Choroid plexus epithelial cell (primary cell): ENCODE results near the gene PLXNB2.

ENCODE experiments used
- DNase-seq: peaks from one replicate; pipeline ENCODE4 v3.0.0-alpha.2; 2010; ENCODE audit warnings: low read depth
- H3K4me3 ChIP-seq: 2 replicates; pipeline ENCODE4 v1.5.1; 2011; ENCODE audit warnings: low read depth, mild to moderate bottlenecking, control low read depth, low read length, moderate library complexity
- TF ChIP-seq, protein P1 (sequence below): conservative IDR thresholded peaks from 2 replicates; pipeline ENCODE4 v1.5.1; 2011; ENCODE audit warnings: low read depth, mild to moderate bottlenecking, control low read depth, inconsistent platforms, low read length, moderate library complexity

PLXNB2 gene

GRCh38 chr22:50346470-50346869 is 39.0 kb upstream of the PLXNB2 start:
- DNase-seq: no peak
- no peak overlapping the region for H3K4me3 ChIP-seq
- TF ChIP-seq, protein P1, sequence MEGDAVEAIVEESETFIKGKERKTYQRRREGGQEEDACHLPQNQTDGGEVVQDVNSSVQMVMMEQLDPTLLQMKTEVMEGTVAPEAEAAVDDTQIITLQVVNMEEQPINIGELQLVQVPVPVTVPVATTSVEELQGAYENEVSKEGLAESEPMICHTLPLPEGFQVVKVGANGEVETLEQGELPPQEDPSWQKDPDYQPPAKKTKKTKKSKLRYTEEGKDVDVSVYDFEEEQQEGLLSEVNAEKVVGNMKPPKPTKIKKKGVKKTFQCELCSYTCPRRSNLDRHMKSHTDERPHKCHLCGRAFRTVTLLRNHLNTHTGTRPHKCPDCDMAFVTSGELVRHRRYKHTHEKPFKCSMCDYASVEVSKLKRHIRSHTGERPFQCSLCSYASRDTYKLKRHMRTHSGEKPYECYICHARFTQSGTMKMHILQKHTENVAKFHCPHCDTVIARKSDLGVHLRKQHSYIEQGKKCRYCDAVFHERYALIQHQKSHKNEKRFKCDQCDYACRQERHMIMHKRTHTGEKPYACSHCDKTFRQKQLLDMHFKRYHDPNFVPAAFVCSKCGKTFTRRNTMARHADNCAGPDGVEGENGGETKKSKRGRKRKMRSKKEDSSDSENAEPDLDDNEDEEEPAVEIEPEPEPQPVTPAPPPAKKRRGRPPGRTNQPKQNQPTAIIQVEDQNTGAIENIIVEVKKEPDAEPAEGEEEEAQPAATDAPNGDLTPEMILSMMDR: no peak

GRCh38 chr22:50343541-50343935 is 36.1 kb upstream of the PLXNB2 start:
- H3K4me3 ChIP-seq: peak overlapping the region; percentile 75
- DNase-seq: no peak
- TF ChIP-seq, protein P1: no peak

DNA sequence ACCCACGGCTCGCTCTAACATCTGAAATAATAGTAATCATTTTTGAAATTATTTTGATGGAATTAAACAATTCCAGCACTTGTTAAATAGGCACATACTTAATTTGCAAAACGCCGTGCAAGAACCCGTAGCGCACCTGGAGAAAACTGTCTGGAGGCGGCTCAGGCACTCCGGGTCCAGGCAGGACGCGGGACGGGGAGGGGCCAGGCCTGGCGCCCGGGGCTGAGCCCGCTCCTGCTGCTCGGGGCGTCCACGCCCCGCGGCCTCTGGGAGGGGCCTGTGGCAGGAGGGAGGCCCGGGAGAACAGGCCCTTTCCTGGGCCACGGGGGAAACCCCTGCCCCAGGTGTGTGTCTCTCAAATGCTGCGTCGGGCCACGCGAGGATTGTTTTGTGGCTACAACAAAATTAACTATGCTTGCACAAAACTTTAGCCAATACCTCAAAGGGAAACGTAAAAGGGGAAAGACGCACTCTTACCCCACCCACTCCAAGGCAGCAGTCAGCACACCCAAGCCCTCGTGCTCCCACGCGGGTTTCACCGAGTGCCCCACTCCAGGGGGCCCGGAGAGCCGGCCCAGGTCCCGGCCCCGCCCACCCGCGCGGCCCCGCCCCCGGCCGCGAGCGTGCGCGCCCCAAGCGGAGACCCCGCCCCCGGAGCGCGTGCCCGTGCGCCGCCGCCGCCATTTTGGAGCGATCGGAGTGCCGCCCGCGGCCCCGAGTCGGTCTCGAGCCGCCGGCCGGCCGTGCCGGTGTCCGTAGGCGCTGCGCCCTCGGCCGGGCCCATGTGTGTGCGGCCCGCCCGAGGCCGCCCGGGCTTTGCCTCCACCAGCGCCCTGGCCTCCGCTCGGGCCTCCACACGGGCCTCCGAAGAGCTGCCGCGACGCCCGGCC is 35.5 kb upstream of the PLXNB2 start, which contains the start of gene PPP6R2:
Gene PPP6R2 (plus strand): TSS at position 677 of the 890 bp plus-strand sequence. CDS start 50,582 bp downstream, outside the sequence.
- DNase-seq: peak; percentile 76
- TF ChIP-seq, protein P1: no peak
- peak within 1 kb of the TSS; percentile 75 for H3K4me3 ChIP-seq

GRCh38 chr22:50341977-50342650 is 34.7 kb upstream of the PLXNB2 start:
- DNase-seq: peak; percentile 87
- TF ChIP-seq, protein P1: peak; percentile 99
- peak overlapping the region; percentile 75 for H3K4me3 ChIP-seq

DNA sequence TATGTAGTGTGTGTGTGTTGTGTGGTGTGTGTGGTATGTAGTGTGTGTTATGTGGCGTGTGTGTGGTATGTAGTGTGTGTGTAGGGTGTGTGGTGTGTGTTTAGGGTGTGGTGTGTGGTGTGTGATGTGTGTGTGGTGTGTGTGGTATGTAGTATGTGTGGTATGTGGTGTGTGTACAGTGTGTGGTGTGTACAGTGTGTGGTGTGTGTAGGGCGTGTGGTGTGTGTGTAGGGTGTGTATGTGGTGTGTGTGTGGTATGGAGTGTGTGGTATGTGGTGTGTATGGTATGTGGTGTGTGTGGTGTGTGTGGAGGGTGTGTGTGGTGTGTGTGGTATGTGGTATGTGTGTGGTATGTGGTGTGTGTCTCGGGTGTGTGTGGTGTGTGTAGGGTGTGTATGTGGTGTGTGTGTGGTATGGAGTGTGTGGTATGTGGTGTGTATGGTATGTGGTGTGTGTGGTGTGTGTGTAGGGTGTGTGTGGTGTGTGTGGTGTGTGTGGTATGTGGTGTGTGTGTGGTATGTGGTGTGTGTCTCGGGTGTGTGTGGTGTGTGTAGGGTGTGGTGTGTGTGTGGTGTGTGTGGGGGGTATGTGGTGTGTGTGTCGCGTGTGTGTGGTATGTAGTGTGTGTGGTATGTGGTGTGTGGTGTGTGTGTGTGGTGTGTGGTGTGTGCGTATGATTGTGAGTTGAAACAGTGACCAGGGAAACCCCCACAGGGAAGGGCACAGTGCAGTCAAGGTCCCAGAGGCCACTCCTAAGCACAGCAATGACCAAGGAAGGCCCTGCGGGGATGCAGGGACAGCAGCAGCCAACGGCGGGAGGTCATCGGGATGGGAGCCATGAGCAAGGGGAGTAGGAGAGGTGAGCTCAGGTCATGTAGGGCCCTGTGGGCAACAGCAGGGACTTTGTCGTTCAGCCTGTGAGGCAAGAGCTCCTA is 32.8 kb upstream of the PLXNB2 start:
- TF ChIP-seq, protein P1: no peak
- H3K4me3 ChIP-seq: no peak overlapping the region
- peak; percentile 20 for DNase-seq

- no peak for DNase-seq
- TF ChIP-seq, protein P1: no peak
- no peak overlapping the region for H3K4me3 ChIP-seq
Observed at GRCh38 chr22:50338860-50339462, 31.5 kb upstream of the PLXNB2 start.
